HG02885 (cell line): Measurements from ENCODE around the gene ZNF646.

Source experiments
- ATAC-seq: cut with Tn5 transposase; IDR thresholded peaks from one replicate; pipeline ENCODE4 v1.9.1; 2021; ENCODE audit warnings: mild to moderate bottlenecking; ENCODE audit not compliant: unreplicated experiment, poor library complexity

The ZNF646 gene

GRCh38 chr16:31061813-31062440 is 12.3 kb upstream of the ZNF646 start:
- no peak for ATAC-seq

- no peak for ATAC-seq
These were observed 10.8 kb upstream of the ZNF646 start for GRCh38 chr16:31063495-31063842.

- ATAC-seq, result no peak
These were observed 10.2 kb upstream of the ZNF646 start for GRCh38 chr16:31063843-31064611.

GRCh38 chr16:31064882-31065461 is 9.2 kb upstream of the ZNF646 start:
- no peak for ATAC-seq

- ATAC-seq, result no peak
These were observed 6.9 kb upstream of the ZNF646 start for GRCh38 chr16:31067342-31067741.

- ATAC-seq, result no peak
These were observed 2.4 kb upstream of the ZNF646 start for GRCh38 chr16:31071861-31072260.

- ATAC-seq, result peak; percentile 5
These were observed 1.6 kb upstream of the ZNF646 start for GRCh38 chr16:31072540-31073141.

GRCh38 chr16:31073142-31073969 is 866 bp upstream of the ZNF646 start:
- peak; percentile 55 for ATAC-seq

- ATAC-seq, result no peak
These were observed 577 bp downstream of the ZNF646 start for GRCh38 chr16:31074814-31075183.

- ATAC-seq, result no peak
These were observed 2.1 kb downstream of the ZNF646 start for GRCh38 chr16:31076319-31076718.

GRCh38 chr16:31077024-31077423 is 2.8 kb downstream of the ZNF646 start:
- no peak for ATAC-seq

GRCh38 chr16:31077592-31078396 is 3.6 kb downstream of the ZNF646 start:
- no peak for ATAC-seq

GRCh38 chr16:31078597-31079341 is 4.5 kb downstream of the ZNF646 start:
- ATAC-seq, result no peak

GRCh38 chr16:31079342-31079944 is 5.2 kb downstream of the ZNF646 start:
- no peak for ATAC-seq

GRCh38 chr16:31080035-31080629 is 5.9 kb downstream of the ZNF646 start:
- ATAC-seq, result no peak

- ATAC-seq, result no peak
These were observed 6.7 kb downstream of the ZNF646 start for GRCh38 chr16:31080756-31081419.

- ATAC-seq, result no peak
These were observed 7.5 kb downstream of the ZNF646 start for GRCh38 chr16:31081428-31082351.
